HCT116 (cell line): ENCODE measurements around the gene C19orf25. TPM values are rescaled to one million over a fixed set of nuclear protein-coding genes. Genes with fewer than 3 reads are reported as not detected.
"Not testable (repeated sequence)": the region's sequence is repeated elsewhere in the genome, so short reads cannot be mapped to it uniquely, and the experiment has no call there.

Experiments used
- ATAC-seq: fragments of 200-7000 bp; cut with Tn5 transposase; 2 replicates; pipeline ENCODE4 v1.9.1; 2020; ENCODE audit warnings: mild to moderate bottlenecking, moderate library complexity
- BruUV-seq: library from RNA; stranded (reverse); fragments of 400-500 nt; replicated peaks from 2 replicates; lab custom pipeline; 2021; lab: Mats Ljungman, UMichigan
- CTCF ChIA-PET: fragments of 300-600 bp; sonication (Branson Sonifier 250); formaldehyde crosslinking; loops from one replicate; lab custom pipeline; 2021; ENCODE audit warnings: antibody characterized with exemption; lab: Charles Lee
- POLR2A ChIA-PET: fragments of 300-600, 350-600 bp; sonication (Branson Sonifier 250); formaldehyde crosslinking; loops from one replicate; lab custom pipeline; 2021; ENCODE audit warnings: antibody characterized with exemption; lab: Charles Lee
- RAD21 ChIA-PET, 2 experiments: fragments of 300-600 bp; sonication (Branson Sonifier 250); formaldehyde crosslinking; loops; one replicate each; lab custom pipeline; 2023; ENCODE audit warnings: low total read pairs in 2 of 2; ENCODE audit not compliant: uncharacterized antibody in 2 of 2, unreplicated experiment in 2 of 2, low non-redundant PET in 1 of 2; lab: Charles Lee
- DNase-seq: peaks from one replicate; pipeline ENCODE4 v3.0.0-alpha.2; 2010; ENCODE audit warnings: low read depth, low spot score
- H2AFZ ChIP-seq: fragments of 200-600 bp; shearing (Covaris generic), sonication (generic); 2 replicates; pipeline ENCODE4 v1.6.1; 2017; ENCODE audit warnings: low read depth, mixed run types, mixed read lengths, antibody characterized with exemption, low read length; ENCODE audit not compliant: poor library complexity, severe bottlenecking
- H3K27ac ChIP-seq: 2 replicates; pipeline ENCODE4 v1.5.1; 2012; ENCODE audit warnings: low read depth, low read length
- H3K27me3 ChIP-seq: fragments of 200-600 bp; sonication (generic); 2 replicates; pipeline ENCODE4 v1.6.1; 2016; ENCODE audit warnings: mixed run types, low read length, mixed read lengths; ENCODE audit not compliant: insufficient read depth
- H3K36me3 ChIP-seq, 2 experiments: fragments of 200-500 bp in 1 of 2; fragments of 200-600 bp in 1 of 2; sonication (Bioruptor generic) in 1 of 2; sonication (generic) in 1 of 2; 2 replicates each; pipeline versions ENCODE4 v1.5.1 to v1.6.1; 2014 to 2016; ENCODE audit warnings: low read length in 2 of 2, inconsistent platforms in 1 of 2, mixed read lengths in 1 of 2, mixed run types in 1 of 2; ENCODE audit not compliant: insufficient read depth in 2 of 2, control insufficient read depth in 1 of 2
- H3K4me1 ChIP-seq, 2 experiments: fragments of 200-600 bp in 1 of 2; sonication (generic) in 1 of 2; 2 replicates each; pipeline versions ENCODE4 v1.5.1 to v1.6.1; 2012 to 2017; ENCODE audit warnings: low read length in 2 of 2, inconsistent platforms in 1 of 2, mild to moderate bottlenecking in 1 of 2, mixed read lengths in 1 of 2, mixed run types in 1 of 2, moderate library complexity in 1 of 2; ENCODE audit not compliant: insufficient read depth in 2 of 2, control insufficient read depth in 1 of 2
- H3K4me2 ChIP-seq: fragments of 200-600 bp; sonication (generic); 2 replicates; pipeline ENCODE4 v1.6.1; 2017; ENCODE audit warnings: mixed run types, low read length, mixed read lengths
- H3K4me3 ChIP-seq, 2 experiments: fragments of 200-600 bp in 1 of 2; sonication (generic) in 1 of 2; replicated peaks in 1 of 2; 2 replicates each; pipeline ENCODE4 v1.5.1; 2011 to 2016; ENCODE audit warnings: low read length in 2 of 2, control low read depth in 1 of 2, low read depth in 1 of 2, mild to moderate bottlenecking in 1 of 2, mixed read lengths in 1 of 2, mixed run types in 1 of 2
- H3K79me2 ChIP-seq: fragments of 200-600 bp; sonication (generic); 2 replicates; pipeline ENCODE4 v1.6.1; 2017; ENCODE audit warnings: mild to moderate bottlenecking, mixed run types, low read length, moderate library complexity, mixed read lengths; ENCODE audit not compliant: insufficient read depth
- H3K9ac ChIP-seq: fragments of 200-600 bp; sonication (generic); 2 replicates; pipeline ENCODE4 v1.6.1; 2016; ENCODE audit warnings: low read length, mixed read lengths
- H3K9me2 ChIP-seq: fragments of 200-600 bp; sonication (generic), shearing (Covaris generic); 2 replicates; pipeline ENCODE4 v1.6.1; 2017; ENCODE audit warnings: mixed run types, mild to moderate bottlenecking, moderate library complexity; ENCODE audit not compliant: insufficient read depth
- H3K9me3 ChIP-seq, 2 experiments: fragments of 200-500 bp in 1 of 2; fragments of 200-600 bp in 1 of 2; sonication (Bioruptor generic) in 1 of 2; sonication (generic) in 1 of 2; 2 replicates each; pipeline ENCODE4 v1.6.1; 2014 to 2017; ENCODE audit warnings: low read length in 2 of 2, mixed read lengths in 2 of 2, inconsistent platforms in 1 of 2, low read depth in 1 of 2, mild to moderate bottlenecking in 1 of 2, mixed run types in 1 of 2, moderate library complexity in 1 of 2; ENCODE audit not compliant: control insufficient read depth in 1 of 2, insufficient read depth in 1 of 2
- H4K20me1 ChIP-seq: fragments of 200-600 bp; sonication (generic), shearing (Covaris generic); 2 replicates; pipeline ENCODE4 v1.6.1; 2017; ENCODE audit warnings: mixed run types, mild to moderate bottlenecking, moderate library complexity; ENCODE audit not compliant: insufficient read depth
- ATF3 ChIP-seq: IDR thresholded peaks from 2 replicates; pipeline ENCODE4 v1.6.1; 2012
- CBX3 ChIP-seq: IDR thresholded peaks from 2 replicates; pipeline ENCODE4 v1.6.1; 2012; ENCODE audit warnings: low read depth
- CTCF ChIP-seq, 3 experiments: fragments of 200-600 bp in 1 of 3; sonication (generic) in 1 of 3; IDR thresholded peaks in 2 of 3; conservative IDR thresholded peaks in 1 of 3; 2 replicates each; pipeline ENCODE4 v1.5.1; 2012 to 2017; ENCODE audit warnings: low read depth in 2 of 3, low read length in 2 of 3, antibody characterized with exemption in 1 of 3, borderline replicate concordance in 1 of 3, control low read depth in 1 of 3, mild to moderate bottlenecking in 1 of 3, mixed read lengths in 1 of 3, mixed run types in 1 of 3, moderate library complexity in 1 of 3; ENCODE audit not compliant: insufficient read depth in 1 of 3
- EZH2phosphoT487 ChIP-seq: fragments of 200-600 bp; IDR thresholded peaks from 2 replicates; pipeline ENCODE4 v1.6.1; 2018; ENCODE audit warnings: antibody characterized with exemption, borderline replicate concordance
- SP1 ChIP-seq: IDR thresholded peaks from 2 replicates; pipeline ENCODE4 v1.6.1; 2012; ENCODE audit warnings: low read depth
- SRF ChIP-seq: IDR thresholded peaks from 2 replicates; pipeline ENCODE4 v1.6.1; 2012; ENCODE audit warnings: low read depth
- ZFX ChIP-seq: fragments of 450-650 bp; IDR thresholded peaks from 2 replicates; pipeline ENCODE4 v1.6.1; 2017
- intact Hi-C: fragments of 100-400 bp; cut with micrococcal nuclease; formaldehyde crosslinking; loops from 2 replicates; pipeline ENCODE4 v1.10.0; 2022
- total RNA-seq: library from RNA; stranded (reverse); gene quantifications from one replicate; pipeline ENCODE4 v1.2.1, GENCODE V29; 2021; ENCODE audit not compliant: unreplicated experiment

Gene C19orf25
- total RNA-seq, 1 experiment from 2014 or later, result 48.8 TPM

GRCh38 chr19:1481224-1481892 lies 2.3 kb upstream of the C19orf25 start (continued):
- TF ChIP-seq CTCF (IDR thresholded peaks at IDR 0.05 in 2 of 3, conservative IDR thresholded peaks at IDR 0.05 in 1 of 3; ENCODE audit: borderline replicate concordance in 1 of 3, insufficient read depth in 1 of 3, low read depth in 2 of 3, low read length in 2 of 3), result no peak
- TF ChIP-seq EZH2phosphoT487, result no peak
- TF ChIP-seq SRF, result no peak
- no peak for TF ChIP-seq CBX3
- no peak for TF ChIP-seq ZFX
- no peak for TF ChIP-seq ATF3
- TF ChIP-seq SP1, result no peak

- H2AFZ ChIP-seq, BruUV-seq, H3K9me3 ChIP-seq, intact Hi-C loops, H3K9me2 ChIP-seq, CTCF ChIA-PET, H3K36me3 ChIP-seq, H3K27me3 ChIP-seq, RAD21 ChIA-PET, H3K27ac ChIP-seq, ATAC-seq, H4K20me1 ChIP-seq, DNase-seq: not testable (repeated sequence)
- POLR2A ChIA-PET, result interaction anchor here (1.2 kb wide), 1 partner anchor 14 kb away, joined by 4 read pairs; the partner anchor contains the start of gene REEP6
- H3K79me2 ChIP-seq, result peaks cover 34% of the 10 kb centered on the region
- peak overlapping the region; percentile 97 for H3K4me2 ChIP-seq
- 0 out of 2 replicates have a peak overlapping the region, but pooled peaks have one; percentile 34 for H3K9ac ChIP-seq
- H3K4me1 ChIP-seq, result peaks cover 6 to 22% of the 10 kb centered on the region in 2 experiments; a peak in 3 of 4 replicates
- H3K4me3 ChIP-seq, result peak overlapping the region in 1 of 2 experiments; percentile 96; a peak in 1 of 4 replicates
These were observed 2.0 kb downstream of the C19orf25 start for GRCh38 chr19:1477056-1477455.
